Keratinocyte (primary cell): ENCODE measurements around the gene C2orf92. TPM values are rescaled to one million over a fixed set of nuclear protein-coding genes. Genes with fewer than 3 reads are reported as not detected.

Experiments used
- DNase-seq: peaks from one replicate; pipeline ENCODE4 v3.0.0-alpha.2; 2011; ENCODE audit warnings: low read depth, missing footprints, low spot score
- FAIRE-seq: peaks from 2 replicates; lab custom pipeline; 2011; peaks lifted over from hg19 to GRCh38; lab: Jason Lieb, UNC
- H2AFZ ChIP-seq: 2 replicates; pipeline ENCODE4 v1.6.0; 2012; ENCODE audit warnings: low read length, control low read depth, inconsistent platforms; ENCODE audit not compliant: control insufficient read depth
- H3K27ac ChIP-seq: 2 replicates; pipeline ENCODE4 v1.5.1; 2011; ENCODE audit warnings: low read length; ENCODE audit not compliant: control insufficient read depth, insufficient read depth
- H3K27me3 ChIP-seq: 3 replicates; pipeline ENCODE4 v1.6.0; 2011; ENCODE audit warnings: low read length; ENCODE audit not compliant: control insufficient read depth, insufficient read depth; ENCODE audit errors: extremely low read depth
- H3K36me3 ChIP-seq, 2 experiments: 2 replicates in 1 of 2; 3 replicates in 1 of 2; pipeline ENCODE4 v1.5.1; 2011; ENCODE audit warnings: low read length in 2 of 2, mild to moderate bottlenecking in 1 of 2; ENCODE audit not compliant: control insufficient read depth in 2 of 2, insufficient read depth in 2 of 2; ENCODE audit errors: extremely low read depth in 1 of 2
- H3K4me1 ChIP-seq: 3 replicates; pipeline ENCODE4 v1.5.1; 2011; ENCODE audit warnings: low read length; ENCODE audit not compliant: control insufficient read depth, insufficient read depth; ENCODE audit errors: extremely low read depth
- H3K4me2 ChIP-seq: 3 replicates; pipeline ENCODE4 v1.6.0; 2011; ENCODE audit warnings: low read depth, low read length; ENCODE audit not compliant: control insufficient read depth, insufficient read depth; ENCODE audit errors: extremely low read depth
- H3K4me3 ChIP-seq, 3 experiments: fragments of 200-600 bp in 1 of 3; sonication (generic) in 1 of 3; 2 replicates in 2 of 3; 3 replicates in 1 of 3; pipeline ENCODE4 v1.5.1; 2011 to 2016; ENCODE audit warnings: low read length in 3 of 3, mild to moderate bottlenecking in 3 of 3, control low read depth in 2 of 3, inconsistent platforms in 1 of 3, low read depth in 1 of 3, mixed read lengths in 1 of 3, mixed run types in 1 of 3, moderate library complexity in 1 of 3; ENCODE audit not compliant: control insufficient read depth in 2 of 3, insufficient read depth in 2 of 3; ENCODE audit errors: extremely low read depth in 1 of 3
- H3K79me2 ChIP-seq: 2 replicates; pipeline ENCODE4 v1.6.0; 2012; ENCODE audit warnings: low read length; ENCODE audit not compliant: control insufficient read depth, insufficient read depth
- H3K9ac ChIP-seq: 3 replicates; pipeline ENCODE4 v1.6.0; 2011; ENCODE audit warnings: low read length; ENCODE audit not compliant: control insufficient read depth, insufficient read depth; ENCODE audit errors: extremely low read depth
- H3K9me1 ChIP-seq: 3 replicates; pipeline ENCODE4 v1.6.0; 2011; ENCODE audit warnings: low read length; ENCODE audit not compliant: control insufficient read depth, insufficient read depth; ENCODE audit errors: extremely low read depth
- H3K9me3 ChIP-seq: 2 replicates; pipeline ENCODE4 v1.5.1; 2012; ENCODE audit warnings: low read depth, low read length; ENCODE audit not compliant: control insufficient read depth
- H4K20me1 ChIP-seq: 3 replicates; pipeline ENCODE4 v1.6.0; 2011; ENCODE audit warnings: low read length; ENCODE audit not compliant: control insufficient read depth, insufficient read depth; ENCODE audit errors: extremely low read depth
- CTCF ChIP-seq, 3 experiments: IDR thresholded peaks in 1 of 3; conservative IDR thresholded peaks in 1 of 3; optimal IDR thresholded peaks in 1 of 3; 2 replicates in 2 of 3; 3 replicates in 1 of 3; pipeline versions ENCODE3 to v1.5.1; 2011; ENCODE audit warnings: low read length in 3 of 3, mild to moderate bottlenecking in 3 of 3, moderate library complexity in 2 of 3, control low read depth in 1 of 3, inconsistent platforms in 1 of 3; ENCODE audit not compliant: insufficient read depth in 2 of 3; ENCODE audit errors: extremely low read depth in 1 of 3
- EZH2 ChIP-seq: IDR thresholded peaks from one replicate; pipeline ENCODE4 v1.6.1; 2012; ENCODE audit warnings: inconsistent platforms, mild to moderate bottlenecking, low read length, moderate library complexity
- dilution Hi-C: fragments of 300-500 bp; cut with MboI; formaldehyde crosslinking; loops from one replicate; pipeline ENCODE4 v1.7.0; 2020; ENCODE audit warnings: low sequenced_read_pairs; ENCODE audit not compliant: extremely low pct_ligation_motif_present
- polyA plus RNA-seq, 5 experiments: library from polyadenylated mRNA; depleted of rRNA in 3 of 5; stranded (reverse) in 3 of 5; stranded (forward) in 1 of 5; unstranded in 1 of 5; fragments of >200 nt; gene quantifications; 1 replicate in 1 of 5; 2 replicates in 3 of 5; 3 replicates in 1 of 5; pipeline versions ENCODE4 v1.2.1 to v1.2.3, GENCODE V29; 2011 to 2012; ENCODE audit warnings: missing spikeins in 2 of 5, low read depth in 1 of 5, low replicate concordance in 1 of 5

The C2orf92 gene
- polyA plus RNA-seq, 1 donor (not counting 4 experiments of a cell fraction or from before 2014, with no cell fraction given): 1.6 TPM

GRCh38 chr2:97741251-97741650, 71.7 kb downstream of the C2orf92 start:
- H3K9me3 ChIP-seq: no peaks in the 10 kb centered on the region
- no peak overlapping the region for H3K9ac ChIP-seq
- peaks cover 0 to 2% of the 10 kb centered on the region in 2 experiments for H3K36me3 ChIP-seq
- no peaks in the 10 kb centered on the region for H3K9me1 ChIP-seq
- no peak overlapping the region for H3K4me2 ChIP-seq
- no peak for FAIRE-seq
- no peak overlapping the region for H3K4me3 ChIP-seq
- H2AFZ ChIP-seq: no peak overlapping the region
- dilution Hi-C loops: no loop called here
- peaks cover 13% of the 10 kb centered on the region for H3K4me1 ChIP-seq
- TF ChIP-seq EZH2 (no peak), CTCF (optimal IDR thresholded peaks at IDR 0.05 in 1 of 3, IDR thresholded peaks at IDR 0.05 in 1 of 3, conservative IDR thresholded peaks at IDR 0.05 in 1 of 3; ENCODE audit: extremely low read depth in 1 of 3, insufficient read depth in 2 of 3, low read length in 3 of 3) (no peak)
- H3K27me3 ChIP-seq: no peaks in the 10 kb centered on the region
- no peaks in the 10 kb centered on the region for H4K20me1 ChIP-seq
- no peak for DNase-seq
- no peaks in the 10 kb centered on the region for H3K79me2 ChIP-seq
- no peak overlapping the region for H3K27ac ChIP-seq

GRCh38 chr2:97741686-97742085, 72.2 kb downstream of the C2orf92 start:
- H3K27ac ChIP-seq: no peak overlapping the region
- FAIRE-seq (no peak), DNase-seq (no peak)
- dilution Hi-C loops: no loop called here
- H3K9me1 ChIP-seq: no peaks in the 10 kb centered on the region
- no peaks in the 10 kb centered on the region for H3K79me2 ChIP-seq
- H3K4me3 ChIP-seq: no peak overlapping the region
- no peak overlapping the region for H2AFZ ChIP-seq
- no peak overlapping the region for H3K4me2 ChIP-seq
- no peaks in the 10 kb centered on the region for H3K27me3 ChIP-seq
- H3K36me3 ChIP-seq: peaks cover 0 to 3% of the 10 kb centered on the region in 2 experiments
- H4K20me1 ChIP-seq: no peaks in the 10 kb centered on the region
- TF ChIP-seq CTCF (optimal IDR thresholded peaks at IDR 0.05 in 1 of 3, IDR thresholded peaks at IDR 0.05 in 1 of 3, conservative IDR thresholded peaks at IDR 0.05 in 1 of 3; ENCODE audit: extremely low read depth in 1 of 3, insufficient read depth in 2 of 3, low read length in 3 of 3): no peak
- TF ChIP-seq EZH2: no peak
- H3K4me1 ChIP-seq: peaks cover 13% of the 10 kb centered on the region
- H3K9ac ChIP-seq: no peak overlapping the region
- no peaks in the 10 kb centered on the region for H3K9me3 ChIP-seq
